ENCODE measurements around the gene PIGBOS1. TPM values are rescaled to one million over a fixed set of nuclear protein-coding genes. Genes with fewer than 3 reads are reported as not detected.

Gene PIGBOS1
- total and polyA plus RNA-seq, 9 of the 15 experiments (the other 6 are each of a cell fraction or from before 2014, with no cell fraction given), result 25.2 to 76.2 (median 46.0) TPM

GRCh38 chr15:55282284-55282833 is 36.6 kb downstream of the PIGBOS1 start (continued):
- TF ChIP-seq CHD7 (IDR thresholded peaks at IDR 0.05; ENCODE audit: low read depth, low read length) (no peak), RBFOX2 (IDR thresholded peaks at IDR 0.05; ENCODE audit: low read depth, low read length) (0 out of 2 replicates have a peak, but pooled peaks have one; percentile 35), RB1 (IDR thresholded peaks at IDR 0.05; ENCODE audit: low read depth) (no peak), CCNT2 (IDR thresholded peaks at IDR 0.05; ENCODE audit: borderline replicate concordance, extremely low read depth, insufficient read length, low read depth, low read length) (peak; percentile 42), ERF (CRISPR knock-in tag; IDR thresholded peaks at IDR 0.05) (no peak), HBP1 (CRISPR knock-in tag; IDR thresholded peaks at IDR 0.05) (no peak), POLR3G (IDR thresholded peaks at IDR 0.05; ENCODE audit: extremely low read depth, insufficient read length, insufficient replicate concordance) (no peak), SMAD2 (IDR thresholded peaks at IDR 0.05; ENCODE audit: low read depth, low read length) (no peak), SIN3A (IDR thresholded peaks at IDR 0.05; ENCODE audit: borderline replicate concordance in 2 of 2, control insufficient read depth in 1 of 2, low read depth in 2 of 2, low read length in 2 of 2) (no peak), JUND (IDR thresholded peaks at IDR 0.05; ENCODE audit: borderline replicate concordance, low read depth, low read length) (peak; percentile 97), JUND (tag; IDR thresholded peaks at IDR 0.05; ENCODE audit: borderline replicate concordance, low read depth, low read length) (peak; percentile 96), GABPB1 (CRISPR knock-in tag; IDR thresholded peaks at IDR 0.05) (no peak), NR2F6 (CRISPR knock-in tag; IDR thresholded peaks at IDR 0.05) (no peak), PHB2 (IDR thresholded peaks at IDR 0.05; ENCODE audit: low read depth) (no peak), CBX5 (IDR thresholded peaks at IDR 0.05; ENCODE audit: borderline replicate concordance, low read depth) (no peak), HDAC8 (tag; IDR thresholded peaks at IDR 0.05) (no peak), ZNF24 (IDR thresholded peaks at IDR 0.05) (no peak)
